Stimulated activated CD8-positive, alpha-beta memory T cell treated with anti-CD3 and anti-CD28 coated beads, Interleukin-15, amount 100 ng/mL, for 1 hour (primary cell): ENCODE measurements around the gene METAP2.
"Not testable (repeated sequence)": the region's sequence is repeated elsewhere in the genome, so short reads cannot be mapped to it uniquely, and the experiment has no call there.

Experiments used
- DNase-seq: peaks from one replicate; pipeline ENCODE4 v3.0.0-alpha.2; 2020; ENCODE audit warnings: low read depth

Gene METAP2

GRCh38 chr12:95462551-95462950, 11.4 kb upstream of the METAP2 start:
- DNase-seq = no peak

- DNase-seq = no peak
Observed at GRCh38 chr12:95463050-95463449, 10.9 kb upstream of the METAP2 start.

- DNase-seq = not testable (repeated sequence)
Observed at GRCh38 chr12:95463776-95464175, 10.2 kb upstream of the METAP2 start.

GRCh38 chr12:95465275-95465674, 8.7 kb upstream of the METAP2 start:
- no peak for DNase-seq

GRCh38 chr12:95470300-95470699, 3.7 kb upstream of the METAP2 start:
- no peak for DNase-seq

- no peak for DNase-seq
Observed at GRCh38 chr12:95473231-95473883, 595 bp upstream of the METAP2 start.

GRCh38 chr12:95474660-95474958, 657 bp downstream of the METAP2 start:
- DNase-seq = no peak

GRCh38 chr12:95480230-95480629, 6.3 kb downstream of the METAP2 start:
- DNase-seq = no peak

- DNase-seq = no peak
Observed at GRCh38 chr12:95481072-95481471, 7.1 kb downstream of the METAP2 start.

GRCh38 chr12:95481888-95482287, 7.9 kb downstream of the METAP2 start:
- no peak for DNase-seq

GRCh38 chr12:95482564-95482963, 8.6 kb downstream of the METAP2 start:
- DNase-seq = not testable (repeated sequence)

- DNase-seq = no peak
Observed at GRCh38 chr12:95484524-95484923, 10.6 kb downstream of the METAP2 start.

- no peak for DNase-seq
Observed at GRCh38 chr12:95487024-95487423, 13.1 kb downstream of the METAP2 start.

- no peak for DNase-seq
Observed at GRCh38 chr12:95492462-95492861, 18.5 kb downstream of the METAP2 start.

GRCh38 chr12:95494888-95495287, 20.9 kb downstream of the METAP2 start:
- DNase-seq = no peak

GRCh38 chr12:95495433-95495832, 21.5 kb downstream of the METAP2 start:
- DNase-seq = no peak

GRCh38 chr12:95497031-95497430, 23.1 kb downstream of the METAP2 start:
- no peak for DNase-seq

- DNase-seq = no peak
Observed at GRCh38 chr12:95498968-95499367, 25.0 kb downstream of the METAP2 start.

- no peak for DNase-seq
Observed at GRCh38 chr12:95499772-95500171, 25.8 kb downstream of the METAP2 start.

GRCh38 chr12:95504140-95504539, 30.2 kb downstream of the METAP2 start:
- DNase-seq = no peak

- DNase-seq = no peak
Observed at GRCh38 chr12:95505039-95505438, 31.1 kb downstream of the METAP2 start.

- no peak for DNase-seq
Observed at GRCh38 chr12:95506707-95507523, 33.0 kb downstream of the METAP2 start.

- no peak for DNase-seq
Observed at GRCh38 chr12:95509300-95509699, 35.3 kb downstream of the METAP2 start.

- no peak for DNase-seq
Observed at GRCh38 chr12:95511977-95512376, 38.0 kb downstream of the METAP2 start.
